ENCODE data around the gene CMTR2.
A peak's percentile ranks its signal among the peaks of the same experiment; 100 is the strongest.

Gene CMTR2

GRCh38 chr16:71258372-71258771 lies 30.8 kb downstream of the CMTR2 start:
- Mint-ChIP-seq H3K36me3 (ENCODE audit: low read depth) (no peaks in the 10 kb centered on the region), H3K27ac (no peak overlapping the region), H3K27me3 (ENCODE audit: low read depth, poor library complexity) (peaks cover 4% of the 10 kb centered on the region), H3K9me3 (no peaks in the 10 kb centered on the region), H3K4me1 (peaks cover 15% of the 10 kb centered on the region), H3K4me3 (no peak overlapping the region)
- DNase-seq = no peak
- no peak for TF ChIP-seq CTCF (IDR thresholded peaks at IDR 0.05)

GRCh38 chr16:71257768-71258167 lies 31.4 kb downstream of the CMTR2 start:
- peaks cover 4% of the 10 kb centered on the region for H3K27me3 Mint-ChIP-seq (ENCODE audit: low read depth, poor library complexity)
- DNase-seq = no peak
- H3K4me3 Mint-ChIP-seq = no peak overlapping the region
- peaks cover 15% of the 10 kb centered on the region for H3K4me1 Mint-ChIP-seq
- H3K9me3 Mint-ChIP-seq = no peaks in the 10 kb centered on the region
- TF ChIP-seq CTCF (IDR thresholded peaks at IDR 0.05) = no peak
- H3K36me3 Mint-ChIP-seq (ENCODE audit: low read depth) = no peaks in the 10 kb centered on the region
- H3K27ac Mint-ChIP-seq = no peak overlapping the region

- no peak for TF ChIP-seq CTCF (IDR thresholded peaks at IDR 0.05)
- H3K9me3 Mint-ChIP-seq = no peaks in the 10 kb centered on the region
- H3K4me3 Mint-ChIP-seq = no peak overlapping the region
- DNase-seq = peak; percentile 4
- peaks cover 15% of the 10 kb centered on the region for H3K4me1 Mint-ChIP-seq
- no peak overlapping the region for H3K27ac Mint-ChIP-seq
- H3K27me3 Mint-ChIP-seq (ENCODE audit: low read depth, poor library complexity) = peaks cover 4% of the 10 kb centered on the region
- H3K36me3 Mint-ChIP-seq (ENCODE audit: low read depth) = no peaks in the 10 kb centered on the region
Measured at GRCh38 chr16:71255721-71256120, 33.5 kb downstream of the CMTR2 start.

- peaks cover 15% of the 10 kb centered on the region for H3K4me1 Mint-ChIP-seq
- TF ChIP-seq CTCF (IDR thresholded peaks at IDR 0.05) = no peak
- H3K4me3 Mint-ChIP-seq = no peak overlapping the region
- peak overlapping the region; percentile 81 for H3K27ac Mint-ChIP-seq
- DNase-seq = no peak
- no peaks in the 10 kb centered on the region for H3K36me3 Mint-ChIP-seq (ENCODE audit: low read depth)
- H3K9me3 Mint-ChIP-seq = no peaks in the 10 kb centered on the region
- peaks cover 4% of the 10 kb centered on the region for H3K27me3 Mint-ChIP-seq (ENCODE audit: low read depth, poor library complexity)
Measured at GRCh38 chr16:71254832-71255525, 34.2 kb downstream of the CMTR2 start.

- H3K27me3 Mint-ChIP-seq (ENCODE audit: low read depth, poor library complexity) = peaks cover 4% of the 10 kb centered on the region
- no peak for TF ChIP-seq CTCF (IDR thresholded peaks at IDR 0.05)
- H3K36me3 Mint-ChIP-seq (ENCODE audit: low read depth) = no peaks in the 10 kb centered on the region
- H3K9me3 Mint-ChIP-seq = no peaks in the 10 kb centered on the region
- H3K4me1 Mint-ChIP-seq = peaks cover 13% of the 10 kb centered on the region
- no peak overlapping the region for H3K27ac Mint-ChIP-seq
- no peak for DNase-seq
- no peak overlapping the region for H3K4me3 Mint-ChIP-seq
Measured at GRCh38 chr16:71250461-71251235, 38.6 kb downstream of the CMTR2 start.
